ENCODE results near the gene PAX3. TPM values are rescaled to one million over a fixed set of nuclear protein-coding genes. Genes with fewer than 3 reads are reported as not detected.

PAX3 gene
- total and polyA plus RNA-seq, 4 donors = not detected

GRCh38 chr2:222311319-222311977, 12.7 kb upstream of the PAX3 start:
- no peaks in the 10 kb centered on the region for H3K36me3 ChIP-seq (ENCODE audit: control insufficient read depth in 4 of 4, insufficient read depth in 3 of 4, low read depth in 1 of 4, low read length in 3 of 4)
- WGBS = 6% methylated on average over 42 of the region's 42 CpGs
- no peak overlapping the region for H3K4me3 ChIP-seq (ENCODE audit: low read depth in 1 of 3, low read length in 3 of 3)
- H3K4me1 ChIP-seq (ENCODE audit: control insufficient read depth in 4 of 4, insufficient read depth in 4 of 4, low read length in 3 of 4) = peaks cover 0 to 6% (median 2%) of the 10 kb centered on the region in 4 donors
- no peak overlapping the region for H3K27ac ChIP-seq (ENCODE audit: low read depth in 1 of 2, low read length in 2 of 2)
- no peak for TF ChIP-seq RXRA (IDR thresholded peaks at IDR 0.05)
- no peak for TF ChIP-seq FOXA1 (IDR thresholded peaks at IDR 0.05)
- no peak for TF ChIP-seq MAX (IDR thresholded peaks at IDR 0.05)
- no peak for TF ChIP-seq FOXA2 (IDR thresholded peaks at IDR 0.05)
- TF ChIP-seq REST (IDR thresholded peaks at IDR 0.05) = no peak
- no peak for DNase-seq (ENCODE audit: low spot score)
- H3K27me3 ChIP-seq (ENCODE audit: control insufficient read depth in 4 of 4, insufficient read depth in 4 of 4, low read length in 3 of 4) = peaks cover under 1 to 40% (median 17%) of the 10 kb centered on the region in 4 donors
- peaks cover 0 to 3% (median 0%) of the 10 kb centered on the region in 4 donors for H3K9me3 ChIP-seq (ENCODE audit: control insufficient read depth in 4 of 4, low read length in 3 of 4)
- H3K9ac ChIP-seq (ENCODE audit: low read depth in 1 of 2, low read length in 2 of 2) = no peak overlapping the region

- 8% methylated on average over 11 of the region's 11 CpGs for WGBS
- DNase-seq (ENCODE audit: low spot score) = no peak
- H3K27me3 ChIP-seq (ENCODE audit: control insufficient read depth in 4 of 4, insufficient read depth in 4 of 4, low read length in 3 of 4) = peaks cover 4 to 45% (median 19%) of the 10 kb centered on the region in 4 donors
Observed at GRCh38 chr2:222310747-222311318, 12.0 kb upstream of the PAX3 start.

GRCh38 chr2:222309766-222310165, 11.0 kb upstream of the PAX3 start:
- H3K9ac ChIP-seq (ENCODE audit: low read depth in 1 of 2, low read length in 2 of 2) = no peak overlapping the region
- DNase-seq (ENCODE audit: low spot score) = no peak
- peaks cover 4 to 23% (median 19%) of the 10 kb centered on the region in 4 donors for H3K4me1 ChIP-seq (ENCODE audit: control insufficient read depth in 4 of 4, insufficient read depth in 4 of 4, low read length in 3 of 4)
- no peak overlapping the region for H3K4me3 ChIP-seq (ENCODE audit: low read depth in 1 of 3, low read length in 3 of 3)
- no peak for TF ChIP-seq HNF4G (IDR thresholded peaks at IDR 0.05)
- no peak for TF ChIP-seq FOXA1 (IDR thresholded peaks at IDR 0.05)
- TF ChIP-seq CTCF (IDR thresholded peaks at IDR 0.05; ENCODE audit: low read depth, low read length, missing input control) = no peak
- TF ChIP-seq FOXA2 (IDR thresholded peaks at IDR 0.05) = no peak
- no peak for TF ChIP-seq SP1 (IDR thresholded peaks at IDR 0.05)
- no peak for TF ChIP-seq MAX (IDR thresholded peaks at IDR 0.05)
- TF ChIP-seq GABPA (IDR thresholded peaks at IDR 0.05 in 1 of 2, conservative IDR thresholded peaks at IDR 0.05 in 1 of 2) = no peak
- no peak for TF ChIP-seq RAD21 (IDR thresholded peaks at IDR 0.05)
- TF ChIP-seq ATF3 (IDR thresholded peaks at IDR 0.05) = no peak
- TF ChIP-seq HNF4A (conservative IDR thresholded peaks at IDR 0.05) = no peak
- no peak for TF ChIP-seq EGR1 (IDR thresholded peaks at IDR 0.05; ENCODE audit: low read depth in 2 of 2)
- H3K36me3 ChIP-seq (ENCODE audit: control insufficient read depth in 4 of 4, insufficient read depth in 3 of 4, low read depth in 1 of 4, low read length in 3 of 4) = no peaks in the 10 kb centered on the region
- H3K27me3 ChIP-seq (ENCODE audit: control insufficient read depth in 4 of 4, insufficient read depth in 4 of 4, low read length in 3 of 4) = peaks cover 6 to 35% (median 18%) of the 10 kb centered on the region in 4 donors
- WGBS = 13% methylated on average over 2 of the region's 2 CpGs
- H3K27ac ChIP-seq (ENCODE audit: low read depth in 1 of 2, low read length in 2 of 2) = no peak overlapping the region
- peaks cover 0 to 3% (median 0%) of the 10 kb centered on the region in 4 donors for H3K9me3 ChIP-seq (ENCODE audit: control insufficient read depth in 4 of 4, low read length in 3 of 4)

More at GRCh38 chr2:222310747-222311318, 12.0 kb upstream of the PAX3 start:
- Histone ChIP-seq H3K9me3 (ENCODE audit: control insufficient read depth in 4 of 4, low read length in 3 of 4) (peaks cover 0 to 3% (median 0%) of the 10 kb centered on the region in 4 donors), H3K4me1 (ENCODE audit: control insufficient read depth in 4 of 4, insufficient read depth in 4 of 4, low read length in 3 of 4) (peaks cover 3 to 12% (median 8%) of the 10 kb centered on the region in 4 donors), H3K4me3 (ENCODE audit: low read depth in 1 of 3, low read length in 3 of 3) (no peak overlapping the region), H3K27ac (ENCODE audit: low read depth in 1 of 2, low read length in 2 of 2) (no peak overlapping the region), H3K36me3 (ENCODE audit: control insufficient read depth in 4 of 4, insufficient read depth in 3 of 4, low read depth in 1 of 4, low read length in 3 of 4) (no peaks in the 10 kb centered on the region), H3K9ac (ENCODE audit: low read depth in 1 of 2, low read length in 2 of 2) (no peak overlapping the region)
- TF ChIP-seq MAX (IDR thresholded peaks at IDR 0.05) (no peak), FOXA2 (IDR thresholded peaks at IDR 0.05) (no peak), GABPA (IDR thresholded peaks at IDR 0.05 in 1 of 2, conservative IDR thresholded peaks at IDR 0.05 in 1 of 2) (no peak), YY1 (IDR thresholded peaks at IDR 0.05) (no peak)
